Right atrium auricular region (tissue), 2 donors: Measurements from ENCODE around the gene PTTG1IP2. TPM values are rescaled to one million over a fixed set of nuclear protein-coding genes. Genes with fewer than 3 reads are reported as not detected.

Source experiments
- DNase-seq: peaks from one replicate; pipeline ENCODE4 v3.0.0-alpha.2; 2019; ENCODE audit warnings: low spot score
- H3K27ac ChIP-seq, 2 donors: fragments of 200-600 bp; sonication (generic); 1 replicate in 1 of 2; 2 replicates in 1 of 2; pipeline ENCODE4 v1.5.1; 2016 to 2019
- H3K27me3 ChIP-seq, 2 donors: fragments of 200-600 bp; sonication (generic); one replicate each; pipeline versions ENCODE4 v1.5.1 to v1.6.0; 2017 to 2019
- H3K36me3 ChIP-seq: fragments of 200-600 bp; sonication (generic); one replicate; pipeline ENCODE4 v1.5.1; 2016
- H3K4me1 ChIP-seq, 2 donors: fragments of 200-600 bp; sonication (generic); one replicate each; pipeline versions ENCODE4 v1.5.1 to v1.6.0; 2017 to 2019
- H3K4me3 ChIP-seq, 2 donors: fragments of 200-600 bp; sonication (generic); 1 replicate in 1 of 2; 2 replicates in 1 of 2; pipeline ENCODE4 v1.5.1; 2017 to 2019; ENCODE audit warnings: mild to moderate bottlenecking in 1 of 2, moderate library complexity in 1 of 2
- H3K9me3 ChIP-seq, 2 donors: fragments of 200-600 bp; sonication (generic); one replicate each; pipeline ENCODE4 v1.5.1; 2019
- CTCF ChIP-seq, 2 donors: fragments of 200-600 bp; sonication (generic); IDR thresholded peaks; one replicate each; pipeline ENCODE4 v1.5.1; 2019; ENCODE audit warnings: antibody characterized with exemption in 2 of 2
- total RNA-seq, 2 donors: library from RNA; depleted of rRNA; stranded (reverse); fragments of >200 nt; gene quantifications; one replicate each; pipeline ENCODE4 v1.1.0, GENCODE V29; 2016

The PTTG1IP2 gene
- total RNA-seq, 2 donors from 2014 or later = not detected

- DNase-seq = no peak
- Histone ChIP-seq H3K4me1 (no peaks in the 10 kb centered on the region), H3K9me3 (no peaks in the 10 kb centered on the region), H3K36me3 (no peaks in the 10 kb centered on the region), H3K27me3 (no peaks in the 10 kb centered on the region), H3K27ac (no peak overlapping the region), H3K4me3 (no peak overlapping the region)
- no peak for TF ChIP-seq CTCF (IDR thresholded peaks at IDR 0.05)
Measured at GRCh38 chr7:90432752-90433151, 36.7 kb upstream of the PTTG1IP2 start.

- DNase-seq = no peak
- no peaks in the 10 kb centered on the region for H3K27me3 ChIP-seq
- H3K4me1 ChIP-seq = no peaks in the 10 kb centered on the region
- no peaks in the 10 kb centered on the region for H3K9me3 ChIP-seq
- TF ChIP-seq CTCF (IDR thresholded peaks at IDR 0.05) = no peak
- no peak overlapping the region for H3K4me3 ChIP-seq
- H3K27ac ChIP-seq = no peak overlapping the region
- no peaks in the 10 kb centered on the region for H3K36me3 ChIP-seq
Measured at GRCh38 chr7:90433221-90433620, 36.2 kb upstream of the PTTG1IP2 start.

GRCh38 chr7:90445633-90446032 is 23.8 kb upstream of the PTTG1IP2 start:
- Histone ChIP-seq H3K4me1 (no peaks in the 10 kb centered on the region), H3K27ac (no peak overlapping the region), H3K27me3 (no peaks in the 10 kb centered on the region), H3K36me3 (no peaks in the 10 kb centered on the region), H3K4me3 (no peak overlapping the region), H3K9me3 (no peaks in the 10 kb centered on the region)
- DNase-seq = no peak
- TF ChIP-seq CTCF (IDR thresholded peaks at IDR 0.05) = no peak

- no peaks in the 10 kb centered on the region for H3K27me3 ChIP-seq
- H3K4me3 ChIP-seq = no peak overlapping the region
- no peak overlapping the region for H3K27ac ChIP-seq
- no peaks in the 10 kb centered on the region for H3K36me3 ChIP-seq
- DNase-seq = no peak
- no peaks in the 10 kb centered on the region for H3K9me3 ChIP-seq
- no peak for TF ChIP-seq CTCF (IDR thresholded peaks at IDR 0.05)
- H3K4me1 ChIP-seq = no peaks in the 10 kb centered on the region
Measured at GRCh38 chr7:90446137-90446899, 23.1 kb upstream of the PTTG1IP2 start.

DNA sequence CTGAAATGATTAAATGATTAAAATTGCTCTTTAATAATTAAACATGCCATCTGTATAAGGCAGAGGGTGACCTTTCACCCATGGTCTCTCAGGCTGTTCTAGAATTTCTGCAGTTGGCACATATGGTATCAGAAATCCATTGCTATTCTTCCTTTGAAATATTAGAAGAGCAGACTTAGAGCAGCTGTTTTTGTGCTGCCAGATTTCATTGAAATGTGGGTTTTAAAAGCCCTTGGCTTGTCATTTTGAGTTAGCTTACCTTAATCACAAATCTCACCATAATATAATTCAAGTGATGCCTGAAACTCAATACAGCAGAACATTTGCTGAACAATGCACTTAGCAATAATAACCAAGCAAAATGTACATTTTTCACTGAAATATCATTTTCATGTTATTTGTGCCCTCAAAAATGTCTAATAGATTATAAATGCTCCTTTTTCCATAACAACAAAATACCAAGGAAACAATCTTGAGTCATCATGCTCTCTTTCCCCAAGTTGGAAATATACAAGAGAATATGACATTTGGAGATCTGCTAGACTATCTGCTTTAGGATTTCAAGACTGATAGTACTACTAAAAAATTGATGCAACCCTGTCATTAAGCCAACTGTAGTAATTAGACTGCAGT is 16.1 kb upstream of the PTTG1IP2 start:
- Histone ChIP-seq H3K27me3 (no peaks in the 10 kb centered on the region), H3K27ac (no peak overlapping the region), H3K36me3 (no peaks in the 10 kb centered on the region), H3K4me1 (peaks cover 0 to 4% of the 10 kb centered on the region in 2 donors), H3K4me3 (no peak overlapping the region), H3K9me3 (no peaks in the 10 kb centered on the region)
- no peak for DNase-seq
- no peak for TF ChIP-seq CTCF (IDR thresholded peaks at IDR 0.05)
